ENCODE data around the gene ZNF133. TPM values are rescaled to one million over a fixed set of nuclear protein-coding genes. Genes with fewer than 3 reads are reported as not detected.

Gene ZNF133
- total and polyA plus RNA-seq, 2 of the 13 experiments (the other 11 are each of a cell fraction or from before 2014, with no cell fraction given), result 23.5 to 26.7 TPM

DNA sequence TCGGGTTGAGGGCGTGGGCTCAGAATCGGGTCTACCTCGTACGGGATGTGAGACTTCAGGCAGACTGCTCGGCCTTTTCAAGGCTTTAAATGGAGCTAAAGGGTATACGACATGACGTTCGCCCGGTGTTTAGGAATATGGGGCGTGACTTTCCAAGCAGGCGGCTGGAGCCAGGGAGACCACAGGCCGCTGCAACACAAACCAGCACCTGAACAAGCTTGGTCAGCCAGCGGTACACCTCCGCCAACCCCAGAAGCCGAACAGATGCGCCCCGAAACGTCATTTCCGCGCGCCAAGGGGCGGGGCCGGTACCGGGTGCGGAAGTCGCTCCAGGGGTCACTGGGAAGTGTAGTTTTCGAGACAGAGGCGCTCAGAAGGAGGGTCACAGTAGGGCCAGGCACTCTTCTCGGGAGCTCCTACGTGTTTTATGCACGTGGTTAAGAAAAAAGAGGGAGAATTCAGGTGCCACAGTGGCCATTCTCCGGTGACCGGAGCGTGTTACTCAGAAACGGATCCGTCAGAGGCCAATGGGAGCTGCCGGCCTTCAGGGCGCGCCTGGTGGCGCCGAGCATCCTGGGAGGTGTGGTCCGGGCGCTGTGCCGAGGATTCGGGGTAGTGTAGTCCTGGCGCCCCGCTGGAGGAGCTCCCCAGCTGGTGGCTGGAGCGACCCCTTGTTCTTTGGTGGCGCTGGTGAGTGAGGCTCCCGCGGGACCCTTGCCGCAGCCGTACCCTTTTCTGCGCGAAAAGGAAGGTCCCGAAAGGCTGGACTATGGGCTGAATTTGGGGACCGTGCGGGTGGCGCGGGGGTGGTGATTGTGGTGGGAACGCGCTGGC lies at the start of gene ZNF133 (continued):
- peak; percentile 96 for TF ChIP-seq PHF20 (CRISPR knock-in tag; IDR thresholded peaks at IDR 0.05)
- TF ChIP-seq ZNF749 (CRISPR knock-in tag; IDR thresholded peaks at IDR 0.05; ENCODE audit: borderline replicate concordance), result no peak
- peak; percentile 45 for TF ChIP-seq MYC (CRISPR knock-in tag; IDR thresholded peaks at IDR 0.05; ENCODE audit: borderline replicate concordance)
- TF ChIP-seq, protein P1, sequence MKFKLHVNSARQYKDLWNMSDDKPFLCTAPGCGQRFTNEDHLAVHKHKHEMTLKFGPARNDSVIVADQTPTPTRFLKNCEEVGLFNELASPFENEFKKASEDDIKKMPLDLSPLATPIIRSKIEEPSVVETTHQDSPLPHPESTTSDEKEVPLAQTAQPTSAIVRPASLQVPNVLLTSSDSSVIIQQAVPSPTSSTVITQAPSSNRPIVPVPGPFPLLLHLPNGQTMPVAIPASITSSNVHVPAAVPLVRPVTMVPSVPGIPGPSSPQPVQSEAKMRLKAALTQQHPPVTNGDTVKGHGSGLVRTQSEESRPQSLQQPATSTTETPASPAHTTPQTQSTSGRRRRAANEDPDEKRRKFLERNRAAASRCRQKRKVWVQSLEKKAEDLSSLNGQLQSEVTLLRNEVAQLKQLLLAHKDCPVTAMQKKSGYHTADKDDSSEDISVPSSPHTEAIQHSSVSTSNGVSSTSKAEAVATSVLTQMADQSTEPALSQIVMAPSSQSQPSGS (CRISPR knock-in tag; IDR thresholded peaks at IDR 0.05), result peak; percentile 75
- no peak for TF ChIP-seq IRX3 (CRISPR knock-in tag; IDR thresholded peaks at IDR 0.05; ENCODE audit: borderline replicate concordance, low read depth)
- peak; percentile 71 for TF ChIP-seq ISL2 (CRISPR knock-in tag; IDR thresholded peaks at IDR 0.05)
- TF ChIP-seq ZNF124 (CRISPR knock-in tag; IDR thresholded peaks at IDR 0.05), result no peak
- TF ChIP-seq SMYD3 (CRISPR knock-in tag; IDR thresholded peaks at IDR 0.05), result no peak
- TF ChIP-seq, protein P2, sequence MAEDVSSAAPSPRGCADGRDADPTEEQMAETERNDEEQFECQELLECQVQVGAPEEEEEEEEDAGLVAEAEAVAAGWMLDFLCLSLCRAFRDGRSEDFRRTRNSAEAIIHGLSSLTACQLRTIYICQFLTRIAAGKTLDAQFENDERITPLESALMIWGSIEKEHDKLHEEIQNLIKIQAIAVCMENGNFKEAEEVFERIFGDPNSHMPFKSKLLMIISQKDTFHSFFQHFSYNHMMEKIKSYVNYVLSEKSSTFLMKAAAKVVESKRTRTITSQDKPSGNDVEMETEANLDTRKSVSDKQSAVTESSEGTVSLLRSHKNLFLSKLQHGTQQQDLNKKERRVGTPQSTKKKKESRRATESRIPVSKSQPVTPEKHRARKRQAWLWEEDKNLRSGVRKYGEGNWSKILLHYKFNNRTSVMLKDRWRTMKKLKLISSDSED (CRISPR knock-in tag; IDR thresholded peaks at IDR 0.05), result no peak
- TF ChIP-seq ELF1 (CRISPR knock-in tag; IDR thresholded peaks at IDR 0.05), result peak; percentile 98
- TF ChIP-seq ARNTL (CRISPR knock-in tag; IDR thresholded peaks at IDR 0.05), result peak; percentile 81; the same call in 1 of the 2 replicates
- no peak for TF ChIP-seq ZNF672 (CRISPR knock-in tag; IDR thresholded peaks at IDR 0.05)
- TF ChIP-seq ZNF451 (CRISPR knock-in tag; IDR thresholded peaks at IDR 0.05), result no peak; the same call in none of the 2 replicates
- TF ChIP-seq, protein P3, sequence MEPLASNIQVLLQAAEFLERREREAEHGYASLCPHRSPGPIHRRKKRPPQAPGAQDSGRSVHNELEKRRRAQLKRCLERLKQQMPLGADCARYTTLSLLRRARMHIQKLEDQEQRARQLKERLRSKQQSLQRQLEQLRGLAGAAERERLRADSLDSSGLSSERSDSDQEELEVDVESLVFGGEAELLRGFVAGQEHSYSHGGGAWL (CRISPR knock-in tag; IDR thresholded peaks at IDR 0.05), result peak; percentile 52
- TF ChIP-seq GABPA (IDR thresholded peaks at IDR 0.05; ENCODE audit: low read depth, low read length), result peak; percentile 85
- peak; percentile 99 for TF ChIP-seq GABPA (CRISPR knock-in tag; IDR thresholded peaks at IDR 0.05; ENCODE audit: low read depth)
- peak; percentile 99 for TF ChIP-seq NCOA1 (CRISPR knock-in tag; IDR thresholded peaks at IDR 0.05)
- peak; percentile 77 for TF ChIP-seq NFKBIZ (CRISPR knock-in tag; IDR thresholded peaks at IDR 0.05)
- TF ChIP-seq ZNF484 (CRISPR knock-in tag; IDR thresholded peaks at IDR 0.05; ENCODE audit: borderline replicate concordance, low read depth), result no peak
- TF ChIP-seq, protein P4, sequence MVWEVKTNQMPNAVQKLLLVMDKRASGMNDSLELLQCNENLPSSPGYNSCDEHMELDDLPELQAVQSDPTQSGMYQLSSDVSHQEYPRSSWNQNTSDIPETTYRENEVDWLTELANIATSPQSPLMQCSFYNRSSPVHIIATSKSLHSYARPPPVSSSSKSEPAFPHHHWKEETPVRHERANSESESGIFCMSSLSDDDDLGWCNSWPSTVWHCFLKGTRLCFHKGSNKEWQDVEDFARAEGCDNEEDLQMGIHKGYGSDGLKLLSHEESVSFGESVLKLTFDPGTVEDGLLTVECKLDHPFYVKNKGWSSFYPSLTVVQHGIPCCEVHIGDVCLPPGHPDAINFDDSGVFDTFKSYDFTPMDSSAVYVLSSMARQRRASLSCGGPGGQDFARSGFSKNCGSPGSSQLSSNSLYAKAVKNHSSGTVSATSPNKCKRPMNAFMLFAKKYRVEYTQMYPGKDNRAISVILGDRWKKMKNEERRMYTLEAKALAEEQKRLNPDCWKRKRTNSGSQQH (CRISPR knock-in tag; IDR thresholded peaks at IDR 0.05; ENCODE audit: low read depth), result peak; percentile 82
- TF ChIP-seq, protein P5, sequence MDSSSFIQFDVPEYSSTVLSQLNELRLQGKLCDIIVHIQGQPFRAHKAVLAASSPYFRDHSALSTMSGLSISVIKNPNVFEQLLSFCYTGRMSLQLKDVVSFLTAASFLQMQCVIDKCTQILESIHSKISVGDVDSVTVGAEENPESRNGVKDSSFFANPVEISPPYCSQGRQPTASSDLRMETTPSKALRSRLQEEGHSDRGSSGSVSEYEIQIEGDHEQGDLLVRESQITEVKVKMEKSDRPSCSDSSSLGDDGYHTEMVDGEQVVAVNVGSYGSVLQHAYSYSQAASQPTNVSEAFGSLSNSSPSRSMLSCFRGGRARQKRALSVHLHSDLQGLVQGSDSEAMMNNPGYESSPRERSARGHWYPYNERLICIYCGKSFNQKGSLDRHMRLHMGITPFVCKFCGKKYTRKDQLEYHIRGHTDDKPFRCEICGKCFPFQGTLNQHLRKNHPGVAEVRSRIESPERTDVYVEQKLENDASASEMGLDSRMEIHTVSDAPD (CRISPR knock-in tag; IDR thresholded peaks at IDR 0.05), result 0 out of 2 replicates have a peak, but pooled peaks have one; percentile 2
- TF ChIP-seq, protein P6, sequence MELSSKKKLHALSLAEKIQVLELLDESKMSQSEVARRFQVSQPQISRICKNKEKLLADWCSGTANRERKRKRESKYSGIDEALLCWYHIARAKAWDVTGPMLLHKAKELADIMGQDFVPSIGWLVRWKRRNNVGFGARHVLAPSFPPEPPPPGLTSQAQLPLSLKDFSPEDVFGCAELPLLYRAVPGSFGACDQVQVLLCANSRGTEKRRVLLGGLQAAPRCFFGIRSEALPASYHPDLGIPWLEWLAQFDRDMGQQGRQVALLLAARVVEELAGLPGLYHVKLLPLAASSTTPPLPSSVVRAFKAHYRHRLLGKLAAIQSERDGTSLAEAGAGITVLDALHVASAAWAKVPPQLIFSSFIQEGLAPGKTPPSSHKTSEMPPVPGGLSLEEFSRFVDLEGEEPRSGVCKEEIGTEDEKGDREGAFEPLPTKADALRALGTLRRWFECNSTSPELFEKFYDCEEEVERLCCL (CRISPR knock-in tag; IDR thresholded peaks at IDR 0.05; ENCODE audit: borderline replicate concordance), result peak; percentile 69
